Measurements from ENCODE around the gene CXorf58.
"Not testable (repeated sequence)": the region's sequence is repeated elsewhere in the genome, so short reads cannot be mapped to it uniquely, and the experiment has no call there.

CXorf58 gene

GRCh38 chrX:23888887-23889501 lies 18.8 kb upstream of the CXorf58 start:
- H3K4me3 ChIP-seq (ENCODE audit: low read length) = no peak overlapping the region
- no peak for DNase-seq (ENCODE audit: low read depth)
- TF ChIP-seq CTCF (conservative IDR thresholded peaks at IDR 0.05; ENCODE audit: low read depth, low read length) = no peak

- no peak for DNase-seq (ENCODE audit: low read depth)
- H3K4me3 ChIP-seq (ENCODE audit: low read length) = no peak overlapping the region
- no peak for TF ChIP-seq CTCF (conservative IDR thresholded peaks at IDR 0.05; ENCODE audit: low read depth, low read length)
Measured at GRCh38 chrX:23890933-23891332, 16.9 kb upstream of the CXorf58 start.

GRCh38 chrX:23894993-23895392 lies 12.8 kb upstream of the CXorf58 start:
- H3K4me3 ChIP-seq (ENCODE audit: low read length); DNase-seq (ENCODE audit: low read depth): not testable (repeated sequence)

DNA sequence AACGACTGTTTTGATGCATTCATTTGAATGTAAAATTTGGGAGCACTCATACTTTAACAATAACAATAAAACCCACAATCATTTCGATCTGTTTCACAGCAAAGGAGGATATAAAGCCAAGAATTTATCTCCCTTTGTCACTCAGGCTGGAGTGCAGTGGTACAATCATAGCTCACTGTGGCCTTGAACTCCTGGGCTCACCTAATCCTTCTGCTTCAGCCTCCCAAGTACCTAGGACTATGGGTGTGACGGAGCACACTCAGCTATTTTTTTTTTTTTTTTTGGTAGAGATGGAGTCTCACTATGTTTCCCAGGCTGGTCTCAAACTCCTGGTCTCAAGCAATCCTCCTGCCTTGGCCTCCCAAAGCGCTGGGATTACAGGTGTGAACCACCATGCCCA lies 11.3 kb upstream of the CXorf58 start:
- not testable (repeated sequence) for H3K4me3 ChIP-seq (ENCODE audit: low read length); DNase-seq (ENCODE audit: low read depth)

GRCh38 chrX:23896981-23897380 lies 10.8 kb upstream of the CXorf58 start:
- no peak overlapping the region for H3K4me3 ChIP-seq (ENCODE audit: low read length)
- no peak for TF ChIP-seq CTCF (conservative IDR thresholded peaks at IDR 0.05; ENCODE audit: low read depth, low read length)
- DNase-seq (ENCODE audit: low read depth) = no peak

DNA sequence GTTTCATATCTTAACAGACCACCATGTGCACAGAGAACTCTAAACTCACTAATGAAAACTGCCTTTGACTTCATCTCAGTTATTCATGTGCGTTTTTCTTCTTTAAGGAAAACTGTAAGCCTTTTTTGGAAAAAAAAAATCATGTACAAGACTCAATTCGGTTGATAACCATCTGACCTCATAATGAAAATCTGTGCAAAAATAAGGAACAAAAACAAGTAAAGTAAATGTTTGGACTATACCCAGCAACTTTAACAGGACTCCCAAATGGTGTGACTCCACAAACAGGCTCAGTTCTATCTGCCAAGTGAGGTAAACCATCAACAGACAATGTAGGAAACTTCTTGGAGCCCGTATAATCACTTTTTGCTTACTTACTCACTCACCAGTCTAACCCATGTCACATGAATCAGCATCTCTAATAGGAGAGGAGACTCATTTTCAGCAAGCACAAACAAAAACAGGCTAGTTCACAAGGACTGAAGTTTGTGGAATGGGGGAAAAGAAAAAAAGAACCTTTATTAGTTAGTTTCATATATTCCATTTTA lies 9.3 kb upstream of the CXorf58 start:
- H3K4me3 ChIP-seq (ENCODE audit: low read length) = no peak overlapping the region
- no peak for TF ChIP-seq CTCF (conservative IDR thresholded peaks at IDR 0.05; ENCODE audit: low read depth, low read length)
- DNase-seq (ENCODE audit: low read depth) = no peak

DNA sequence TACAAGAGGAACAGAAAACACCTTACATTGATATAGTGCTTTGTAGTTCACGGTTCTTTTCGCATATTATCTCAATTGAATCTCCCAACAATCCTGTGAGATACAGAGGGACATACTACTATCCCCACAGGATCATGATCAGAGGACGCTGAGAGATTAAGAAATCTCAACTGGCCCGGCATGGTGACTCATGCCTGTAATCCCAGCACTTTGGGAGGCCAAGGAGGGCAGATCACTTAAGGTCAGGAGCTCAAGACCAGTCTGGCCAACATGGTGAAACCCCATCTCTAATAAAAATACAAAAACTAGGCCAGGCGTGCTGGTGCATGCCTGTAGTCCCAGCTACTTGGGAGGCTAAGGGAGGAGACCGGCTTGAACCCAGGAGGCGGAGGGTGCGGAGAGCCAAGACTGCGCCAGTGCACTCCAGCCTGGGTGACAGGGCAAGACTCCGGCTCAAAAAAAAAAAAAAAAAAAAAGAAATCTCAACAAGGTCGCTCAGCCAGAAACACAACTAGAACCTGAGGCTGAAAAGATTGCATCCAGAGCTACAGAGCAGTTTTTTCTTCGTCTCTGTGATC lies 7.5 kb upstream of the CXorf58 start:
- no peak overlapping the region for H3K4me3 ChIP-seq (ENCODE audit: low read length)
- no peak for TF ChIP-seq CTCF (conservative IDR thresholded peaks at IDR 0.05; ENCODE audit: low read depth, low read length)
- DNase-seq (ENCODE audit: low read depth) = no peak

GRCh38 chrX:23901060-23901459 lies 6.7 kb upstream of the CXorf58 start:
- DNase-seq (ENCODE audit: low read depth) = no peak
- TF ChIP-seq CTCF (conservative IDR thresholded peaks at IDR 0.05; ENCODE audit: low read depth, low read length) = no peak

More at GRCh38 chrX:23901060-23901459, 6.7 kb upstream of the CXorf58 start:
- no peak overlapping the region for H3K4me3 ChIP-seq (ENCODE audit: low read length)

Data from retinal pigment epithelial cell (primary cell).